HCT116 (cell line): ENCODE data around the gene ELL2. TPM values are rescaled to one million over a fixed set of nuclear protein-coding genes. Genes with fewer than 3 reads are reported as not detected.

Experiments
- ATAC-seq: fragments of 200-7000 bp; cut with Tn5 transposase; 2 replicates; pipeline ENCODE4 v1.9.1; 2020; ENCODE audit warnings: mild to moderate bottlenecking, moderate library complexity
- BruUV-seq: library from RNA; stranded (reverse); fragments of 400-500 nt; replicated peaks from 2 replicates; lab custom pipeline; 2021; lab: Mats Ljungman, UMichigan
- CTCF ChIA-PET: fragments of 300-600 bp; sonication (Branson Sonifier 250); formaldehyde crosslinking; loops from one replicate; lab custom pipeline; 2021; ENCODE audit warnings: antibody characterized with exemption; lab: Charles Lee
- POLR2A ChIA-PET: fragments of 300-600, 350-600 bp; sonication (Branson Sonifier 250); formaldehyde crosslinking; loops from one replicate; lab custom pipeline; 2021; ENCODE audit warnings: antibody characterized with exemption; lab: Charles Lee
- RAD21 ChIA-PET, 2 experiments: fragments of 300-600 bp; sonication (Branson Sonifier 250); formaldehyde crosslinking; loops; one replicate each; lab custom pipeline; 2023; ENCODE audit warnings: low total read pairs in 2 of 2; ENCODE audit not compliant: uncharacterized antibody in 2 of 2, unreplicated experiment in 2 of 2, low non-redundant PET in 1 of 2; lab: Charles Lee
- DNase-seq: peaks from one replicate; pipeline ENCODE4 v3.0.0-alpha.2; 2010; ENCODE audit warnings: low read depth, low spot score
- H2AFZ ChIP-seq: fragments of 200-600 bp; shearing (Covaris generic), sonication (generic); 2 replicates; pipeline ENCODE4 v1.6.1; 2017; ENCODE audit warnings: low read depth, mixed run types, mixed read lengths, antibody characterized with exemption, low read length; ENCODE audit not compliant: poor library complexity, severe bottlenecking
- H3K27ac ChIP-seq: 2 replicates; pipeline ENCODE4 v1.5.1; 2012; ENCODE audit warnings: low read depth, low read length
- H3K27me3 ChIP-seq: fragments of 200-600 bp; sonication (generic); 2 replicates; pipeline ENCODE4 v1.6.1; 2016; ENCODE audit warnings: mixed run types, low read length, mixed read lengths; ENCODE audit not compliant: insufficient read depth
- H3K36me3 ChIP-seq, 2 experiments: fragments of 200-500 bp in 1 of 2; fragments of 200-600 bp in 1 of 2; sonication (Bioruptor generic) in 1 of 2; sonication (generic) in 1 of 2; 2 replicates each; pipeline versions ENCODE4 v1.5.1 to v1.6.1; 2014 to 2016; ENCODE audit warnings: low read length in 2 of 2, inconsistent platforms in 1 of 2, mixed read lengths in 1 of 2, mixed run types in 1 of 2; ENCODE audit not compliant: insufficient read depth in 2 of 2, control insufficient read depth in 1 of 2
- H3K4me1 ChIP-seq, 2 experiments: fragments of 200-600 bp in 1 of 2; sonication (generic) in 1 of 2; 2 replicates each; pipeline versions ENCODE4 v1.5.1 to v1.6.1; 2012 to 2017; ENCODE audit warnings: low read length in 2 of 2, inconsistent platforms in 1 of 2, mild to moderate bottlenecking in 1 of 2, mixed read lengths in 1 of 2, mixed run types in 1 of 2, moderate library complexity in 1 of 2; ENCODE audit not compliant: insufficient read depth in 2 of 2, control insufficient read depth in 1 of 2
- H3K4me2 ChIP-seq: fragments of 200-600 bp; sonication (generic); 2 replicates; pipeline ENCODE4 v1.6.1; 2017; ENCODE audit warnings: mixed run types, low read length, mixed read lengths
- H3K4me3 ChIP-seq, 2 experiments: fragments of 200-600 bp in 1 of 2; sonication (generic) in 1 of 2; replicated peaks in 1 of 2; 2 replicates each; pipeline ENCODE4 v1.5.1; 2011 to 2016; ENCODE audit warnings: low read length in 2 of 2, control low read depth in 1 of 2, low read depth in 1 of 2, mild to moderate bottlenecking in 1 of 2, mixed read lengths in 1 of 2, mixed run types in 1 of 2
- H3K79me2 ChIP-seq: fragments of 200-600 bp; sonication (generic); 2 replicates; pipeline ENCODE4 v1.6.1; 2017; ENCODE audit warnings: mild to moderate bottlenecking, mixed run types, low read length, moderate library complexity, mixed read lengths; ENCODE audit not compliant: insufficient read depth
- H3K9ac ChIP-seq: fragments of 200-600 bp; sonication (generic); 2 replicates; pipeline ENCODE4 v1.6.1; 2016; ENCODE audit warnings: low read length, mixed read lengths
- H3K9me2 ChIP-seq: fragments of 200-600 bp; sonication (generic), shearing (Covaris generic); 2 replicates; pipeline ENCODE4 v1.6.1; 2017; ENCODE audit warnings: mixed run types, mild to moderate bottlenecking, moderate library complexity; ENCODE audit not compliant: insufficient read depth
- H3K9me3 ChIP-seq, 2 experiments: fragments of 200-500 bp in 1 of 2; fragments of 200-600 bp in 1 of 2; sonication (Bioruptor generic) in 1 of 2; sonication (generic) in 1 of 2; 2 replicates each; pipeline ENCODE4 v1.6.1; 2014 to 2017; ENCODE audit warnings: low read length in 2 of 2, mixed read lengths in 2 of 2, inconsistent platforms in 1 of 2, low read depth in 1 of 2, mild to moderate bottlenecking in 1 of 2, mixed run types in 1 of 2, moderate library complexity in 1 of 2; ENCODE audit not compliant: control insufficient read depth in 1 of 2, insufficient read depth in 1 of 2
- H4K20me1 ChIP-seq: fragments of 200-600 bp; sonication (generic), shearing (Covaris generic); 2 replicates; pipeline ENCODE4 v1.6.1; 2017; ENCODE audit warnings: mixed run types, mild to moderate bottlenecking, moderate library complexity; ENCODE audit not compliant: insufficient read depth
- CTCF ChIP-seq, 3 experiments: fragments of 200-600 bp in 1 of 3; sonication (generic) in 1 of 3; IDR thresholded peaks in 2 of 3; conservative IDR thresholded peaks in 1 of 3; 2 replicates each; pipeline ENCODE4 v1.5.1; 2012 to 2017; ENCODE audit warnings: low read depth in 2 of 3, low read length in 2 of 3, antibody characterized with exemption in 1 of 3, borderline replicate concordance in 1 of 3, control low read depth in 1 of 3, mild to moderate bottlenecking in 1 of 3, mixed read lengths in 1 of 3, mixed run types in 1 of 3, moderate library complexity in 1 of 3; ENCODE audit not compliant: insufficient read depth in 1 of 3
- EZH2phosphoT487 ChIP-seq: fragments of 200-600 bp; IDR thresholded peaks from 2 replicates; pipeline ENCODE4 v1.6.1; 2018; ENCODE audit warnings: antibody characterized with exemption, borderline replicate concordance
- POLR2A ChIP-seq: IDR thresholded peaks from 2 replicates; pipeline ENCODE4 v1.7.0; 2011; ENCODE audit warnings: borderline replicate concordance; ENCODE audit not compliant: insufficient read depth, insufficient read length; ENCODE audit errors: extremely low read depth
- RAD21 ChIP-seq: IDR thresholded peaks from 2 replicates; pipeline ENCODE4 v1.6.1; 2012; ENCODE audit warnings: low read depth, mild to moderate bottlenecking
- intact Hi-C: fragments of 100-400 bp; cut with micrococcal nuclease; formaldehyde crosslinking; loops from 2 replicates; pipeline ENCODE4 v1.10.0; 2022
- total RNA-seq: library from RNA; stranded (reverse); gene quantifications from one replicate; pipeline ENCODE4 v1.2.1, GENCODE V29; 2021; ENCODE audit not compliant: unreplicated experiment
- TF ChIP-seq, protein P1 (sequence below): IDR thresholded peaks from 2 replicates; pipeline ENCODE4 v1.6.1; 2012

Gene ELL2
- total RNA-seq, 1 experiment from 2014 or later: 29.8 TPM

DNA sequence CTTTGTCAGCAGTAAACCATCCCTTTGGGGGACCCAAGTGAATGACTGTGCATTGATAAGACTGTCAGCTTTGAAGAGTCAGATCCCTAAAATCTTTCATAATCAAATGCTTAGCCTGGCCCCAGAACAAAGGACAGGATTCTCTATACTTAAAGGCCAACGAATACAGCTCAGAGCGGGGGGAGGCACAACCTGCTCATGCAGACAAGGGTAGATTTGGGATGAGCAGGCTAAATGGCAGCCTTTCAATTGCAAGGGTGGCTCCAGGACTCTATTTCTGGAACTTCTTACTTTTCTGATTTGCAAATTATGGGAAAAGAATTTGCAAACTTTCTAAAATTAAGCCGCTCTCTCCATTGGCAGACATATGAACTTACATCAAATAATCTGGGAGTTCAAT, 66.4 kb downstream of the ELL2 start:
- Histone ChIP-seq H3K9me2 (no peaks in the 10 kb centered on the region), H3K4me2 (no peak overlapping the region), H3K27me3 (no peaks in the 10 kb centered on the region), H2AFZ (no peak overlapping the region), H3K9ac (no peak overlapping the region), H3K36me3 (peaks cover 0 to 2% of the 10 kb centered on the region in 2 experiments; a peak in 3 of 4 replicates), H3K4me3 (no peak overlapping the region), H3K27ac (no peak overlapping the region), H4K20me1 (no peaks in the 10 kb centered on the region), H3K9me3 (no peaks in the 10 kb centered on the region), H3K4me1 (no peaks in the 10 kb centered on the region), H3K79me2 (no peaks in the 10 kb centered on the region)
- intact Hi-C loops: no loop called here
- no TSS peak for BruUV-seq
- no peak for TF ChIP-seq POLR2A
- no peak for TF ChIP-seq CTCF (IDR thresholded peaks at IDR 0.05 in 2 of 3, conservative IDR thresholded peaks at IDR 0.05 in 1 of 3; ENCODE audit: borderline replicate concordance in 1 of 3, insufficient read depth in 1 of 3, low read depth in 2 of 3, low read length in 2 of 3)
- ChIA-PET RAD21 (no interaction called here), POLR2A (no interaction called here), CTCF (interaction anchor here (0.7 kb wide), 1 partner anchor 10 kb away, joined by 3 read pairs; no protein-coding TSS in a partner anchor)
- ATAC-seq (no peak), DNase-seq (no peak)

- no peak for TF ChIP-seq EZH2phosphoT487
- peak; percentile 65 to 72 (median 65); a peak in 5 of 6 replicates for TF ChIP-seq CTCF (IDR thresholded peaks at IDR 0.05 in 2 of 3, conservative IDR thresholded peaks at IDR 0.05 in 1 of 3; ENCODE audit: borderline replicate concordance in 1 of 3, insufficient read depth in 1 of 3, low read depth in 2 of 3, low read length in 2 of 3)
- TF ChIP-seq RAD21: peak; percentile 80
- TF ChIP-seq, protein P1, sequence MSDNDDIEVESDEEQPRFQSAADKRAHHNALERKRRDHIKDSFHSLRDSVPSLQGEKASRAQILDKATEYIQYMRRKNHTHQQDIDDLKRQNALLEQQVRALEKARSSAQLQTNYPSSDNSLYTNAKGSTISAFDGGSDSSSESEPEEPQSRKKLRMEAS: no peak
- TF ChIP-seq, all 23 proteins: peak for 2
Observed at GRCh38 chr5:95892784-95893354, 68.8 kb downstream of the ELL2 start.

More at GRCh38 chr5:95892784-95893354, 68.8 kb downstream of the ELL2 start:
- H3K4me3 ChIP-seq: no peak overlapping the region
- DNase-seq (peak; percentile 16), ATAC-seq (peak; percentile 90)
- H3K4me2 ChIP-seq: no peak overlapping the region
- H3K9me2 ChIP-seq: no peaks in the 10 kb centered on the region
- H3K36me3 ChIP-seq: peaks cover 0 to under 1% of the 10 kb centered on the region in 2 experiments; a peak in 2 of 4 replicates
- no peaks in the 10 kb centered on the region for H3K4me1 ChIP-seq
- intact Hi-C loops: loop anchor here (1.0 kb wide), 1 partner anchor 443 kb away; no protein-coding TSS in a partner anchor
- no peak overlapping the region for H3K27ac ChIP-seq
- no peak overlapping the region for H2AFZ ChIP-seq
- H3K9me3 ChIP-seq: no peaks in the 10 kb centered on the region
- RAD21 ChIA-PET: interaction anchor here (0.6 to 1.1 kb wide), 3 partner anchors 443 to 445 kb away, joined by 3 to 9 read pairs (median 4); no protein-coding TSS in a partner anchor
- H3K9ac ChIP-seq: no peak overlapping the region
- H3K27me3 ChIP-seq: no peaks in the 10 kb centered on the region
- CTCF ChIA-PET: interaction anchor here (1.0 to 1.1 kb wide), 4 partner anchors 11 to 444 kb away, joined by 3 to 18 read pairs (median 3); no protein-coding TSS in a partner anchor
- BruUV-seq: no TSS peak
- no peaks in the 10 kb centered on the region for H4K20me1 ChIP-seq
- POLR2A ChIA-PET: no interaction called here
- no peaks in the 10 kb centered on the region for H3K79me2 ChIP-seq
